ENCODE measurements around the gene ZBP1.

ZBP1 gene

GRCh38 chr20:57658833-57659516 is 38.7 kb upstream of the ZBP1 start:
- DNase-seq (ENCODE audit: low read depth in 1 of 2, low spot score in 1 of 2), result no peak

- DNase-seq (ENCODE audit: low read depth in 1 of 2, low spot score in 1 of 2), result no peak
Measured at GRCh38 chr20:57658447-57658832, 38.2 kb upstream of the ZBP1 start.

DNA sequence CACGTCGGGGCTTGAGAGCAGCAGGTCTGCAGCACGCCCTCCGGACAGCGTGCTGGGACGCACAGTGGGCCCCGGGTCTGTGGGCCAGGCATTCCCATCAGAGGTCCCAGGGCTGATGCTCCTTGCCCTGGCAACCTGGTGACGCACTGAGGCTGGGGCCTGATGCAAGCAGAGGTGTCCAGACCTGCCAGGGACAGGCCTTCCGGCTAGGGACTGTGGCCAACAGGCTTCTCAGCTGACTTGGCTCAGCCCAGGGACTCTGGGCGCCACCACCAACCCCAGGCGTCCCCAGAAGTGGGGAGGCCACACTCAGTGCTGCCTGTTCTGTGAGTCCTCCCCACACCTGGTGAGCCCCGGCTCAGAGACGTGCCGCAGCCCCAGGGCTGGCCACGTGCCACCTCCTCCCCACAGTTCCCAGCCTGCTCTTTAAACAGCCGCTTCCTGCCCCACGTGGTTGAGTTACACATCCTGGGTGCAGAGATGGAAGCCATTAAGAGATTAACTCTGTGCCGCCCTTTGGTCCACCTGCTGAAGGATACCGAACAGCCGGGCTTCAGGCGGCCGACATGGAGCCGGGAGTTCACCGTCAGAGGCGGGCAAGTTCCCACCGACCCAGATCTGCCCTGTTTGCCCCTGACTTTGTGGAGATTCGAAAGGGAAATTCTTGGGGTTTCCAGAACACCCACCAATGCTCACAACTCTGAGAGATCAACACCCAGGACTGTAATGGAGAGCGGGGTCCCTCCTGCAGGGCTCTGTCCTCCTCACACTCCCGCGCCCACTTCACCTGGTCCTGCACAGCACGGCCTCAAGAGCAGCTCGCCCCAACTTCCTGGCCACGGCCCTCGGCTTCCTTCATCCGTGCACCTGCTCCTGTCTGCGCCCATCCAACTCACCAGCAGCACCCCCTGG is 37.6 kb upstream of the ZBP1 start:
- peak in 1 of 2 donors; percentile 14 for DNase-seq (ENCODE audit: low read depth in 1 of 2, low spot score in 1 of 2)

DNA sequence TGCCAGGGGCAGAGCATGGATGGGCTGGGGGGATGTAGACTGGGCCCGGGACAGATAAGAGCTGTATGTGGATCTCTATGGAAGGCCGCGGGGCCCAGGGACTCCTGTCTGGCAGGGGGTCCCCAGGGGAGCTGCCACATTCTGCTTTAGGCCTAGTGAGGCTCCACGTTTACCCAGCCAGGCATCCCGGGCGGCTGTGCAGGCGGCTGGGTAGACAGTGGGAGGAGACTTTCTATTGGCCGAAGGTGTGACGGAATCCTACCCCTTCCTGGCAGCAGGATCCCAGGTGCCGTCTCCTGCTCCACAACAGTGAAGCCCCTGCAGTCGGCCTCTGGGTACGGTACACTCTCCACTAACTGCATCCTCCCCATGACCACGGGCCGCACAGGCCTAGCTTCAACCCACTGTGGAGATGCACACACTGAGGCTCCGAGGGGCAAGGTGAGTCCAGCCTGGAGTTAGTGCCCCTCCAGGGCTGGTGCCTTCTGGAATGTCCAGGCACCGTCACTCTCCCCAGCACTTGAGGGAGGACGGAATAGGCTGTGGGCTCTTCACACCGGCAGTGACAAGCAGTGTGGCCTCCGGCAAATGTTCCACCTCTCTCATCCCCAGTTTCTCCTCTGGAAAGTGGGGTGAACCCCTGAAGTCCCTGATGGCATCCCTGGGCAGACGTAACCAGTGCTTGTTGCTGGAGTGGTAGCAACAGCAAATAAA is 36.8 kb upstream of the ZBP1 start:
- DNase-seq (ENCODE audit: low read depth in 1 of 2, low spot score in 1 of 2), result no peak

- no peak for DNase-seq (ENCODE audit: low read depth in 1 of 2, low spot score in 1 of 2)
Measured at GRCh38 chr20:57656252-57656820, 36.1 kb upstream of the ZBP1 start.

DNA sequence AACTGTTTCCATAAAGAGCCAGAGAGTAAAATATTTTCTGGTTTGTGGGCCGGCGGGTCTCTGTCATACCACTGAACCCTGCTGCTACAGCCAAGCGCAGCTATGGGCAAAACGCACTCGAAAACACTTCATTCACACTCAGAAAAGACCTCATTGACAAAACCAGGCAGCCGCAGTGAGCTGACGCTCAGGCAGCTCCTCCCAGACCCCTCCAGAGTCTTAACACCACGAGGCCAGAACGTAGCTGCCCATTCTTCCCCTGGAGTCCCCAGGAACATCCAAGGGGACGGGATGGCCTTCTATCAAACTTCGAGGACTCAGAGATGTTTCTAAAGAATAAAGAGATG is 35.6 kb upstream of the ZBP1 start:
- DNase-seq (ENCODE audit: low read depth in 1 of 2, low spot score in 1 of 2), result no peak

DNA sequence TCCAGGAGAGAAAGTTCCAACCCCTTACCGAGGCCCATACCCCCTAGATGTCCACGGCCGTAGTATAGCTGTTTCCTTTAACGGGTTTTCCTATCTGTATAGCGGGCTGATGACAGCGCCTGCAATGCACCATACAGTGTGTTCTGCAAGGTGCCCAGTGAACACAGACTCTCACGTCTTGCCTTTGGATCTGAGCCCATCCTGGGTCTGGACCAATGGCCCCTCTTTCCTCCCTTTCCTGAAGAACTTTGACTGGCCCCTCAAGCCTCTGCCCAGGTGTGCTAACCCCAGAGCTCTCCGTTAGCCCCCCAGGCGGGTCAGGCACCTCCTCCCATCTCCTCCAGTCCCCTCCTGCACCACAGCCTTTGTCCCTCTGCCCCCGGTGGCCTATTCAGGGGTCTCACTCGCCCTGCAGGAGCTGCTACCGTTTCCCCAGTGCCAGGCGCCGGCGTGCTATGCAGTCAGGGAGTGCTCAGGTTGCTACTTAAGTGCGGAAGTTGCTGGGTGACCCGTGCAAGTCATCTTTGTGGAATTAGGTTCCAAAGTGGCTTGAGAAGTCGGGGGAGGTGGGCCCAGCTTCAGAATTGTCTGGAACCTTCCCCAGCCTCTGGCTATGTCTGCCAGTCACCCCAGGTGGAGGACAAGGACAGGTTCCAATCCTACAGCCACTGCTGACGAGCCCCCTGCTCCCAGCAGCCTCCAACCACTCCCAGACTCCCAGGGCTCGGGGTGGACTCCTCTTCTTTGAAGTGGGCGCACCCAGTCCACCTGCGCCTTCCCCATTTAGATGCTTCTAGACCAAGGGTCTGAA is 35.0 kb upstream of the ZBP1 start:
- DNase-seq (ENCODE audit: low read depth in 1 of 2, low spot score in 1 of 2), result no peak

GRCh38 chr20:57654363-57654997 is 34.3 kb upstream of the ZBP1 start:
- peak; percentile 31 to 32 for DNase-seq (ENCODE audit: low read depth in 1 of 2, low spot score in 1 of 2)

- no peak for DNase-seq (ENCODE audit: low read depth in 1 of 2, low spot score in 1 of 2)
Measured at GRCh38 chr20:57653910-57654309, 33.7 kb upstream of the ZBP1 start.

GRCh38 chr20:57653546-57653900 is 33.3 kb upstream of the ZBP1 start:
- no peak for DNase-seq (ENCODE audit: low read depth in 1 of 2, low spot score in 1 of 2)

- no peak for DNase-seq (ENCODE audit: low read depth in 1 of 2, low spot score in 1 of 2)
Measured at GRCh38 chr20:57652606-57653545, 32.6 kb upstream of the ZBP1 start.

DNA sequence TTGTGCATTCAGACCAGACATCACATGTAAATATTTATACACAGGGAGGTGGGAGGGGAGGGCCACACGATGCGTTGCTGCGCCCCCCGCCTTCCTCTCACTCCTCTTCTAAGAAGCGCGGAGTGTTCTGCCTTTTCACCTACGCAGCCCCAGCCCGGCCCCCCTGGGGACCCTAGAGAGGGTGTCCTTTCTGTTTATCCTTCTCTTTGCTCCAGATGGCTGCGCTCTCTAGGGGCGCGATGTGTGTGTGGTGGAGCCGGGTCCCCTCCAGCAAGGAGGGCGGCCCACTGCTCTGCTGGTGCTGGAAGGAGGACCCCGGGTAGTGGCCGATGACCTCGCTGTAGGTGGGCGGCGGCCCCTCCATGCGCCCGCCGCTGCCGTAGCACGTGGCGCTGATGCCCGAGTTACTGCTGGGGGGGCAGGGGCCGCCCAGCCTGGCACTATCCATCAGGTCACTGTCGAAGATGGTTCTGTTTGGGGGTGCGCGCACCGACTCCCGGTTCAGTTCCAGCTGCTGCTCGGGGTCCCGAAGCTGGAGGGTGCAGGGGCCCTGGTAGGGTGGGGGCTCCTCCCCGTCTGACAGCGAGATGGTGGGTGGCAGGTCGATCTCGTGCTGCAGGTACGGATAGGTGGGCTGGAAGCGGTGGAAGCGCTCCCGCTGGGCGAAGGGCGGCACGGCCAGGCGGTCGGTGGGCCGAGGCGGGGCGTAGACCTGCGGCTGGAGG is 31.8 kb upstream of the ZBP1 start:
- no peak for DNase-seq (ENCODE audit: low read depth in 1 of 2, low spot score in 1 of 2)

GRCh38 chr20:57650756-57651483 is 30.7 kb upstream of the ZBP1 start:
- no peak for DNase-seq (ENCODE audit: low read depth in 1 of 2, low spot score in 1 of 2)

DNA sequence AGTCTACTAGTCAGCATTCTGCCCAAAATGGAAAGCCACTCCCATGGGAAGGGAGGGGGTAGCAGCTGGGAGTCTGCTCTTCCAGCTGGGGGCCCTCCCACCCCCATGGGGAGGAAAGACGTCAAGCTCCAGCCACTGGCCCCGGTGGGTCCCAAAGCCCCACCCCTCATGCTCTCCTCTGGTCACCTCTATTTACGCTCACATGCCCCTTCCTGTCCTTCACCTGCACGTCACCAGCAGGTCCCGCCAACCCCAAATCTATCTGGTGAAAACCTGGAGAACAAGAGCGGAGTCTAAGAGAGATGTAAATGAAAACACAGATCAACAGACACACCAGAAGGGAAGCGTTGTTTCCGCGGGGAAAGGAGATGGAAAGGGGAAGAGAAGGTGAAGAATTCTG is 30.0 kb upstream of the ZBP1 start:
- DNase-seq (ENCODE audit: low read depth in 1 of 2, low spot score in 1 of 2), result no peak

- no peak for DNase-seq (ENCODE audit: low read depth in 1 of 2, low spot score in 1 of 2)
Measured at GRCh38 chr20:57649617-57650015, 29.4 kb upstream of the ZBP1 start.

DNA sequence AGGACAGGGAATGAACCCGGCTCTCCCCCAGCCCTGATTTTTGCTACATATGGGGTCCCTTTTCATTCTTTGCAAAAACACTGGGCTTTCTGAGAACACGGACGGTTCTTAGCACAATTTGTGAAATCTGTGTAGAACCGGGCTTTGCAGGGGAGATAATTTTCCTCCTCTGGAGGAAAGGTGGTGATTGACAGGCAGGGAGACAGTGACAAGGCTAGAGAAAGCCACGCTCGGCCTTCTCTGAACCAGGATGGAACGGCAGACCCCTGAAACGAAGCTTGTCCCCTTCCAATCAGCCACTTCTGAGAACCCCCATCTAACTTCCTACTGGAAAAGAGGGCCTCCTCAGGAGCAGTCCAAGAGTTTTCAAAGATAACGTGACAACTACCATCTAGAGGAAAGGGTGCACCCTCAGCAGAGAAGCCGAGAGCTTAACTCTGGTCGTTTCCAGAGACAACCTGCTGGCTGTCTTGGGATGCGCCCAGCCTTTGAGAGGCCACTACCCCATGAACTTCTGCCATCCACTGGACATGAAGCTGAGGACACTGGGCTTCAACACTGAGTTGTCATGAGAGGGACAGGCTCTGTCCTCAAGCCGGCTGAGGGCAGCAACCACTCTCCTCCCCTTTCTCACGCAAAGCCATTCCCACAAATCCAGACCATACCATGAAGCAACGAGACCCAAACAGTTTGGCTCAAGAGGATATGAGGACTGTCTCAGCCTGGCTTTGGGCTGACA is 28.8 kb upstream of the ZBP1 start:
- DNase-seq (ENCODE audit: low read depth in 1 of 2, low spot score in 1 of 2), result no peak

Measured in stimulated activated CD4-positive, alpha-beta T cell treated with anti-CD3 and anti-CD28 coated beads, Interleukin-15, amount 100 ng/mL, for 1 hour (primary cell).